Measurements from ENCODE around the gene MAGI1.

GRCh38 chr3:65706776-65707568, 331.7 kb downstream of the MAGI1 start:
- no peak for TF ChIP-seq POLR2A (IDR thresholded peaks at IDR 0.05)
- no peak for TF ChIP-seq CTCF (IDR thresholded peaks at IDR 0.05 in 8 of 11, conservative IDR thresholded peaks at IDR 0.05 in 3 of 11)
